Spleen (tissue), 7 donors: ENCODE data around the gene CDCA3.

Experiments used
- CTCF ChIP-seq, 11 experiments: fragments of 200-600 bp in 7 of 11; fragments of 450-650 bp in 4 of 11; sonication (generic) in 4 of 11; IDR thresholded peaks in 8 of 11; conservative IDR thresholded peaks in 3 of 11; 1 replicate in 7 of 11; 2 replicates in 4 of 11; pipeline versions ENCODE4 v1.4.0 to v1.8.0; 2016 to 2021; ENCODE audit warnings: antibody characterized with exemption in 11 of 11, inconsistent platforms in 4 of 11, mild to moderate bottlenecking in 1 of 11
- POLR2A ChIP-seq, 3 donors: fragments of 450-650 bp; IDR thresholded peaks; one replicate each; pipeline ENCODE4 v1.5.1; 2017; ENCODE audit warnings: antibody characterized with exemption in 3 of 3, mild to moderate bottlenecking in 1 of 3
- POLR2AphosphoS5 ChIP-seq, 3 donors: sonication (generic); formaldehyde crosslinking; IDR thresholded peaks; one replicate each; pipeline ENCODE4 v1.5.1; 2017; ENCODE audit warnings: antibody characterized with exemption in 3 of 3
- donor health status: DM: no; HTN: no; CAD: no; lungs with moderate emphysema.
- donor health status: DM: no; HTN: no; CAD: no.
- donor health status: DM: no; HTN: no; CAD: no.

- no peak for TF ChIP-seq CTCF (IDR thresholded peaks at IDR 0.05 in 8 of 11, conservative IDR thresholded peaks at IDR 0.05 in 3 of 11)
- TF ChIP-seq POLR2A (IDR thresholded peaks at IDR 0.05) = no peak
- peak in 1 of 3 donors; percentile 50 for TF ChIP-seq POLR2AphosphoS5 (IDR thresholded peaks at IDR 0.05)
These were observed 20.7 kb downstream of the CDCA3 start for GRCh38 chr12:6830286-6830890.
